Lower lobe of right lung (tissue), 2 donors: ENCODE measurements around the gene ARID2. TPM values are rescaled to one million over a fixed set of nuclear protein-coding genes. Genes with fewer than 3 reads are reported as not detected.

ENCODE experiments used
- ATAC-seq, 2 donors: fragments of 200-7000 bp; cut with Tn5 transposase; one replicate each; pipeline ENCODE4 v1.9.1; 2020 to 2022; ENCODE audit warnings: mild to moderate bottlenecking in 2 of 2, moderate library complexity in 2 of 2
- DNase-seq: peaks from one replicate; pipeline ENCODE4 v3.0.0-alpha.2; 2020
- H3K27ac ChIP-seq: fragments of 200-600 bp; one replicate; pipeline ENCODE4 v1.8.0; 2022
- H3K27me3 ChIP-seq: fragments of 200-600 bp; one replicate; pipeline ENCODE4 v1.8.0; 2022; ENCODE audit warnings: low read depth
- H3K36me3 ChIP-seq: fragments of 200-600 bp; one replicate; pipeline ENCODE4 v1.8.0; 2022; ENCODE audit warnings: mild to moderate bottlenecking
- H3K4me1 ChIP-seq: fragments of 200-600 bp; one replicate; pipeline ENCODE4 v1.8.0; 2022
- H3K4me3 ChIP-seq: fragments of 200-600 bp; one replicate; pipeline ENCODE4 v1.8.0; 2022; ENCODE audit warnings: mild to moderate bottlenecking
- H3K9me3 ChIP-seq: fragments of 200-600 bp; one replicate; pipeline ENCODE4 v1.8.0; 2022
- intact Hi-C: fragments of 100-400 bp; cut with DNase I; formaldehyde crosslinking; loops from one replicate; pipeline ENCODE4 v1.11.0; 2022
- total RNA-seq: library from RNA; stranded (reverse); fragmentation: NEBNext Ultra II Directional; extraction: Animal tissue kit (Norgen Biotek cat#: 25700); gene quantifications from one replicate; pipeline ENCODE4 v1.2.1, GENCODE V29; 2021
- TF ChIP-seq, protein P1 (sequence below): fragments of 200-600 bp; IDR thresholded peaks from one replicate; pipeline ENCODE4 v1.8.0; 2022; ENCODE audit warnings: antibody characterized with exemption, mild to moderate bottlenecking
- donor health status: DM: no; HTN: yes; CAD: no; lungs with severe emphysema.

ARID2 gene
- total RNA-seq, 1 donor from 2014 or later, result 26.3 TPM

DNA sequence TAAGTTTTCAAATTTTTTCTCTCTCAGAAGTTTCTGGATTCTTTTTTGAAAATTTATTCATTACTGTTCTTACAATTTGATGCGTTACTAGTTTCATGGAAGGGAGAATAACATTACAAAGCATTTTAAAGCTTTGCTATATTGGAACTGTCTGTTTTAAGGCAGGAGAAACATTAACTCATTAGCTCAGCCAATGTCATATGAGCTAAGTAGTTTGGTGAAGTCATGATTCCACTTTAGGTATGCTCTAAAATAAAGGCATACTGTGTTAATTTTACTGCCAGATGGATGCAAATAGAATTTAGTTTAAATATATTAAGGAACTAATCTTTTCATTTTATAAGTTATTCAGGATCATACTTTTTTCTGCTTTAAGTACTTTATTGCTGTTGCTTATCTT lies 46.0 kb downstream of the ARID2 start:
- H3K27me3 ChIP-seq, result no peaks in the 10 kb centered on the region
- TF ChIP-seq, protein P1, sequence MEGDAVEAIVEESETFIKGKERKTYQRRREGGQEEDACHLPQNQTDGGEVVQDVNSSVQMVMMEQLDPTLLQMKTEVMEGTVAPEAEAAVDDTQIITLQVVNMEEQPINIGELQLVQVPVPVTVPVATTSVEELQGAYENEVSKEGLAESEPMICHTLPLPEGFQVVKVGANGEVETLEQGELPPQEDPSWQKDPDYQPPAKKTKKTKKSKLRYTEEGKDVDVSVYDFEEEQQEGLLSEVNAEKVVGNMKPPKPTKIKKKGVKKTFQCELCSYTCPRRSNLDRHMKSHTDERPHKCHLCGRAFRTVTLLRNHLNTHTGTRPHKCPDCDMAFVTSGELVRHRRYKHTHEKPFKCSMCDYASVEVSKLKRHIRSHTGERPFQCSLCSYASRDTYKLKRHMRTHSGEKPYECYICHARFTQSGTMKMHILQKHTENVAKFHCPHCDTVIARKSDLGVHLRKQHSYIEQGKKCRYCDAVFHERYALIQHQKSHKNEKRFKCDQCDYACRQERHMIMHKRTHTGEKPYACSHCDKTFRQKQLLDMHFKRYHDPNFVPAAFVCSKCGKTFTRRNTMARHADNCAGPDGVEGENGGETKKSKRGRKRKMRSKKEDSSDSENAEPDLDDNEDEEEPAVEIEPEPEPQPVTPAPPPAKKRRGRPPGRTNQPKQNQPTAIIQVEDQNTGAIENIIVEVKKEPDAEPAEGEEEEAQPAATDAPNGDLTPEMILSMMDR, result no peak
- intact Hi-C loops, result no loop called here

DNA sequence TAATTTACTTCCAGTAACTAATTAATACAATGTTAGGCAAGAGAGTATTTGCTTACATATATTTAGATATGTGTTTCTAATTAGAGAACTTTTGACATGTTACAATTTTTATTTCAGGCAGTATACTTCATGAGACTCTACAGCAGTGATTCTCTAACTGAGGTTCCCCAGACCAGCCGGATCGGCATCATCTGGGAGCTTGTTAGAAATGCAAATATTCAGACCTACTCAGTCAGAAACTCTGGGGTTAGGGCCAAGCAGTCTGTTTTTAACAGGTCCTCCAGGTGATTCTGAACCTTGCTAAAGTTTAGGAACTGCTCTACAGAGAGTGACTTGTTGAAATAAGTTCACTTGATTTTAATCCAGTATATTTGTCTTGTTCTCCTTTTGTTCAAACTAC lies 46.5 kb downstream of the ARID2 start:
- intact Hi-C loops, result no loop called here
- no peaks in the 10 kb centered on the region for H3K9me3 ChIP-seq
- peak in 1 of 2 donors; percentile 58 for ATAC-seq

More for the DNA sequence above, 46.0 kb downstream of the ARID2 start:
- no peaks in the 10 kb centered on the region for H3K36me3 ChIP-seq
- ATAC-seq, result no peak
- DNase-seq, result no peak
- H3K4me1 ChIP-seq, result peaks cover 18% of the 10 kb centered on the region
- H3K27ac ChIP-seq, result no peak overlapping the region
- H3K4me3 ChIP-seq, result no peak overlapping the region
- H3K9me3 ChIP-seq, result no peaks in the 10 kb centered on the region

DNA sequence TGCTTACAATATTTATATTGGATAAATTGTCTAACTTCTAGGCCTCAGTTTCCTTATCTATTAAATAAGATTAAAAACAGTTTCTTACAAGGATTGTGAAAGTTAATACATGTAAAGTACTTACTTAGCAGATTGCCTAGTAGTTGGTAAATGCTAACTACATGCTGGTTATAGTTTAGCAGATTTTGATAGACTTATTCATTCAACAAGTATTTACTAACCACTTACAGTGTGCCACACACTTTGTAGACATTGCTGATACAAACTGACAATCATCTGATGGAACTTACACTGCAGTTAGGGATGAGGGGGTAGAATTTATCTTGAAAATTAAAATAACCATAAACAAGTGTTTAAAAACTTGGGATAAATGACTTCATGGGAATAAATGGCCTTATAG lies 50.4 kb downstream of the ARID2 start:
- Histone ChIP-seq H3K36me3 (no peaks in the 10 kb centered on the region), H3K9me3 (no peaks in the 10 kb centered on the region), H3K27ac (no peak overlapping the region), H3K4me1 (peaks cover 9% of the 10 kb centered on the region), H3K4me3 (no peak overlapping the region), H3K27me3 (no peaks in the 10 kb centered on the region)
- intact Hi-C loops, result no loop called here
- TF ChIP-seq, protein P1, result no peak
- no peak for DNase-seq
- no peak for ATAC-seq

More for the DNA sequence above, 46.5 kb downstream of the ARID2 start:
- peaks cover 18% of the 10 kb centered on the region for H3K4me1 ChIP-seq
- H3K4me3 ChIP-seq, result no peak overlapping the region
- TF ChIP-seq, protein P1, result no peak
- H3K36me3 ChIP-seq, result no peaks in the 10 kb centered on the region
- no peak for DNase-seq
- H3K27me3 ChIP-seq, result no peaks in the 10 kb centered on the region
- no peak overlapping the region for H3K27ac ChIP-seq

DNA sequence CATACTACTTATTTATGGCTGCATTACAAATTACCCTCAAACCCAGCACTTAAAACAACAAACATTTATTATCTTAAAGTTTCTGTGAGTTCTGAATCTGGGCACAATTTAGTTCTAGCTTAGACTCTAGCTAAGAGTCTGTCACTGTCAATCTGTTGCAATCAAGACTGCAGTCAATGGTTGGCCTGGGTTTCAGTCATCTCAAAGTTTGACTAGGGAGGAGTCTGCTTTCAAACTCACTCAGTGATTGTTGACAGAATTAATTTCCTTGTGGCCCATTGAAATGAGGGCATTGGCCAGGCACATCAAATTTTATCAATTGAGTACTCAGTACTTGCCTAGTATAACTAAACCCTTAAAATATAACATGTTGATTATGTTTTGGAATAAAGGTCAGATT lies 51.6 kb downstream of the ARID2 start:
- ATAC-seq, result no peak
- peaks cover 1% of the 10 kb centered on the region for H3K4me1 ChIP-seq
- H3K27ac ChIP-seq, result no peak overlapping the region
- intact Hi-C loops, result no loop called here
- H3K36me3 ChIP-seq, result no peaks in the 10 kb centered on the region
- H3K27me3 ChIP-seq, result no peaks in the 10 kb centered on the region
- TF ChIP-seq, protein P1, result no peak
- no peak overlapping the region for H3K4me3 ChIP-seq
- no peaks in the 10 kb centered on the region for H3K9me3 ChIP-seq
- DNase-seq, result no peak

DNA sequence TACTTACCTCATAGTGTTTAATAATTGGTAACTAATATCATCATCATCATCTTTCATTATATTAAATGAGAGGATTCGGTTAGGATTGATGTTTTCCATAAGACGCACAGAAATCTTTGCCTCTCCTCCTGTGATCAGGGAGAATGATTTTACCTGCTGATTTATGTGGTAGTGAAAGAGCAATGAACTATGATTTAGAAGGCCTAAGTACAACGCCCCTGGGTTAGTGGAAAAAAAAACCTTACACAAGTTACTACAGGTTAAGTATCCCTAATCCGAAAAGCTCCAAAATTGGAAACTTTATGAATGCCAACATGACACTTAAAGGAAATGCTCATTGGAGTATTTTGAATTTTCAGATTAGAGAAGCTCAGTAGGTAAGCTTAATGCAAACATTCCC lies 55.8 kb downstream of the ARID2 start:
- DNase-seq, result no peak
- TF ChIP-seq, protein P1, result no peak
- Histone ChIP-seq H3K27ac (no peak overlapping the region), H3K36me3 (no peaks in the 10 kb centered on the region), H3K4me3 (no peak overlapping the region), H3K9me3 (no peaks in the 10 kb centered on the region), H3K4me1 (no peaks in the 10 kb centered on the region), H3K27me3 (no peaks in the 10 kb centered on the region)
- no peak for ATAC-seq
- intact Hi-C loops, result no loop called here

DNA sequence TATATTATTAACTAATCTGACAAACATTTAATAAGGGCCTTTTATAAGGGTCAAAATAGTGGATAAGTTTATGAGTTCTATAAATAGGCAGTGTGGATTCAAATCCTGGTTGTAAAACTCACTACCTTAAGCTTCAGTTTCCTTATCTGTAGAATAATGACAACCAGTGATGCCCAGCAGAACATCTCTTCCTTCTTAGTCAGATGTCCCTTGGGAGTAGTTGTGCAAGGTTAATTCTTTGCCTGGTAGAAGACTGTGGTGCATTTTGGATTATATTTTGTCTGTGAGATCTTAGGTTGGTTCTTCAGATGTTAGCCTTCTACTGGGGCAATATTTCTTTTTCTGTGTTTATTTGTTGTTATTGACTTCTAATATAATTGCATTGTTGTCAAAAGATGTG lies 59.5 kb downstream of the ARID2 start:
- H3K36me3 ChIP-seq, result no peaks in the 10 kb centered on the region
- H3K4me3 ChIP-seq, result no peak overlapping the region
- H3K4me1 ChIP-seq, result peaks cover 4% of the 10 kb centered on the region
- no peak for DNase-seq
- no peaks in the 10 kb centered on the region for H3K9me3 ChIP-seq
- no peak overlapping the region for H3K27ac ChIP-seq
- no peaks in the 10 kb centered on the region for H3K27me3 ChIP-seq
- ATAC-seq, result no peak
- intact Hi-C loops, result no loop called here
- TF ChIP-seq, protein P1, result no peak
